PC-9 (cell line): ENCODE measurements around the gene EPB42. TPM values are rescaled to one million over a fixed set of nuclear protein-coding genes. Genes with fewer than 3 reads are reported as not detected.

Source experiments
- BruUV-seq: library from RNA; stranded (reverse); fragments of 400-500 nt; replicated peaks from 2 replicates; lab custom pipeline; 2021; lab: Mats Ljungman, UMichigan
- CTCF ChIA-PET: fragments of 300-600 bp; sonication (Branson Sonifier 250); formaldehyde crosslinking; loops from one replicate; lab custom pipeline; 2022; ENCODE audit warnings: antibody characterized with exemption; lab: Charles Lee
- POLR2A ChIA-PET: fragments of 300-600 bp; sonication (Branson Sonifier 250); formaldehyde crosslinking; loops from one replicate; lab custom pipeline; 2022; ENCODE audit warnings: antibody characterized with exemption; ENCODE audit not compliant: unreplicated experiment; lab: Charles Lee
- DNase-seq, 2 experiments: peaks; one replicate each; pipeline versions ENCODE4 v3.0.0 to v3.0.0-alpha.2; 2015 to 2022; ENCODE audit warnings: mixed read lengths in 1 of 2
- H2AFZ ChIP-seq: fragments of 200-600 bp; sonication (generic); 2 replicates; pipeline ENCODE4 v1.8.1; 2017; ENCODE audit warnings: antibody characterized with exemption
- H3F3A ChIP-seq: fragments of 200-600 bp; sonication (generic); 2 replicates; pipeline ENCODE4 v1.8.1; 2017; ENCODE audit warnings: antibody characterized with exemption, mild to moderate bottlenecking, low read depth; ENCODE audit not compliant: insufficient read depth
- H3K27ac ChIP-seq: fragments of 200-600 bp; sonication (generic); 2 replicates; pipeline ENCODE4 v1.6.1; 2016; ENCODE audit warnings: mixed run types
- H3K27me3 ChIP-seq: fragments of 200-600 bp; sonication (generic); 2 replicates; pipeline ENCODE4 v1.6.1; 2016; ENCODE audit warnings: low read depth, mixed run types; ENCODE audit not compliant: insufficient read depth
- H3K36me3 ChIP-seq: fragments of 200-600 bp; sonication (generic); 2 replicates; pipeline ENCODE4 v1.6.1; 2016; ENCODE audit warnings: low read depth, mixed run types
- H3K4me1 ChIP-seq: fragments of 200-600 bp; sonication (generic); replicated peaks from 2 replicates; pipeline ENCODE4 v1.6.1; 2016; ENCODE audit warnings: mixed run types; ENCODE audit not compliant: insufficient read depth
- H3K4me2 ChIP-seq: fragments of 200-600 bp; sonication (generic); 2 replicates; pipeline ENCODE4 v1.6.1; 2017; ENCODE audit warnings: mixed run types
- H3K4me3 ChIP-seq: fragments of 200-600 bp; sonication (generic); 2 replicates; pipeline ENCODE4 v1.6.1; 2016; ENCODE audit warnings: mixed run types
- H3K79me2 ChIP-seq: fragments of 200-600 bp; sonication (generic); 2 replicates; pipeline ENCODE4 v1.6.1; 2017; ENCODE audit warnings: low read depth, mixed run types
- H3K9me2 ChIP-seq: fragments of 200-600 bp; sonication (generic); 2 replicates; pipeline ENCODE4 v1.8.1; 2017; ENCODE audit warnings: mild to moderate bottlenecking; ENCODE audit not compliant: insufficient read depth
- H3K9me3 ChIP-seq: fragments of 200-600 bp; sonication (generic); 2 replicates; pipeline ENCODE4 v1.8.1; 2016; ENCODE audit warnings: low read depth; ENCODE audit not compliant: insufficient read depth
- H4K20me1 ChIP-seq: fragments of 200-600 bp; sonication (generic); 2 replicates; pipeline ENCODE4 v1.8.1; 2017; ENCODE audit not compliant: insufficient read depth
- CTCF ChIP-seq: fragments of 200-600 bp; sonication (generic); conservative IDR thresholded peaks from 2 replicates; pipeline ENCODE4 v1.6.1; 2017; ENCODE audit warnings: mixed run types, antibody characterized with exemption, mild to moderate bottlenecking, moderate library complexity
- EZH2 ChIP-seq: fragments of 200-600 bp; sonication (generic); IDR thresholded peaks from 2 replicates; pipeline ENCODE4 v1.8.0; 2017; ENCODE audit warnings: antibody characterized with exemption, low read depth
- intact Hi-C: fragments of 100-400 bp; cut with micrococcal nuclease; formaldehyde crosslinking; loops from one replicate; pipeline ENCODE4 v1.10.0; 2022; ENCODE audit not compliant: unreplicated experiment
- total RNA-seq: library from RNA; stranded (reverse); gene quantifications from 2 replicates; pipeline ENCODE4 v1.2.3, GENCODE V29; 2021

Gene EPB42
- total RNA-seq, 1 experiment from 2014 or later = not detected

GRCh38 chr15:43207024-43207423 is 13.8 kb downstream of the EPB42 start:
- no peak overlapping the region for H3K4me3 ChIP-seq
- no peaks in the 10 kb centered on the region for H3K79me2 ChIP-seq
- H3K27me3 ChIP-seq = no peaks in the 10 kb centered on the region
- ChIA-PET POLR2A (no interaction called here), CTCF (no interaction called here)
- no peaks in the 10 kb centered on the region for H3K4me1 ChIP-seq
- no peak overlapping the region for H2AFZ ChIP-seq
- no peaks in the 10 kb centered on the region for H4K20me1 ChIP-seq
- H3K9me2 ChIP-seq = no peaks in the 10 kb centered on the region
- H3K4me2 ChIP-seq = no peak overlapping the region
- H3K27ac ChIP-seq = no peak overlapping the region
- intact Hi-C loops = no loop called here
- DNase-seq = no peak
- TF ChIP-seq CTCF (no peak), EZH2 (no peak)
- no peaks in the 10 kb centered on the region for H3F3A ChIP-seq
- BruUV-seq = no TSS peak
- H3K9me3 ChIP-seq = no peaks in the 10 kb centered on the region
- no peaks in the 10 kb centered on the region for H3K36me3 ChIP-seq

- Histone ChIP-seq H2AFZ (no peak overlapping the region), H3K4me3 (no peak overlapping the region), H3K4me1 (no peaks in the 10 kb centered on the region), H3F3A (no peaks in the 10 kb centered on the region), H3K9me2 (no peaks in the 10 kb centered on the region), H3K36me3 (no peaks in the 10 kb centered on the region), H3K27me3 (no peaks in the 10 kb centered on the region), H4K20me1 (no peaks in the 10 kb centered on the region), H3K4me2 (no peak overlapping the region), H3K27ac (no peak overlapping the region), H3K9me3 (no peaks in the 10 kb centered on the region), H3K79me2 (no peaks in the 10 kb centered on the region)
- no peak for TF ChIP-seq CTCF
- TF ChIP-seq EZH2 = no peak
- intact Hi-C loops = no loop called here
- ChIA-PET POLR2A (no interaction called here), CTCF (no interaction called here)
- no peak for DNase-seq
- BruUV-seq = no TSS peak
Measured at GRCh38 chr15:43206054-43206453, 14.8 kb downstream of the EPB42 start.

GRCh38 chr15:43204016-43204901 is 16.6 kb downstream of the EPB42 start:
- Histone ChIP-seq H3K27ac (no peak overlapping the region), H3K27me3 (no peaks in the 10 kb centered on the region), H3K4me2 (no peak overlapping the region), H3K79me2 (no peaks in the 10 kb centered on the region), H3K36me3 (no peaks in the 10 kb centered on the region), H3K9me3 (no peaks in the 10 kb centered on the region), H3K9me2 (no peaks in the 10 kb centered on the region), H3K4me3 (no peak overlapping the region), H3F3A (no peaks in the 10 kb centered on the region), H3K4me1 (no peaks in the 10 kb centered on the region), H4K20me1 (no peaks in the 10 kb centered on the region), H2AFZ (no peak overlapping the region)
- DNase-seq = no peak
- BruUV-seq = no TSS peak
- TF ChIP-seq EZH2 = no peak
- TF ChIP-seq CTCF = peak; percentile 54
- CTCF ChIA-PET = interaction anchor here (0.5 to 0.8 kb wide), 7 partner anchors 16 to 1758 kb away, joined by 3 to 10 read pairs (median 5); no protein-coding TSS in a partner anchor
- POLR2A ChIA-PET = interaction anchor here (0.6 kb wide), 3 partner anchors 21 to 658 kb away, joined by 3 to 4 read pairs (median 4); no protein-coding TSS in a partner anchor
- intact Hi-C loops = loop anchor here (2.0 kb wide), 1 partner anchor 499 kb away; no protein-coding TSS in a partner anchor
